HuH-7 (cell line): Measurements from ENCODE around the gene HES7.
"Not testable (repeated sequence)": the region's sequence is repeated elsewhere in the genome, so short reads cannot be mapped to it uniquely, and the experiment has no call there.

Source experiments
- DNase-seq: peaks from one replicate; pipeline ENCODE4 v3.0.0; 2011; ENCODE audit warnings: low spot score

Gene HES7

GRCh38 chr17:8123695-8124349, at the start of gene HES7:
TSS of gene HES7 (minus strand) at chr17:8124106. CDS start at chr17:8124084, 22 bp downstream.
- peak; percentile 60 for DNase-seq

- no peak for DNase-seq
Observed at GRCh38 chr17:8173056-8173870, 49.4 kb upstream of the HES7 start.

DNA sequence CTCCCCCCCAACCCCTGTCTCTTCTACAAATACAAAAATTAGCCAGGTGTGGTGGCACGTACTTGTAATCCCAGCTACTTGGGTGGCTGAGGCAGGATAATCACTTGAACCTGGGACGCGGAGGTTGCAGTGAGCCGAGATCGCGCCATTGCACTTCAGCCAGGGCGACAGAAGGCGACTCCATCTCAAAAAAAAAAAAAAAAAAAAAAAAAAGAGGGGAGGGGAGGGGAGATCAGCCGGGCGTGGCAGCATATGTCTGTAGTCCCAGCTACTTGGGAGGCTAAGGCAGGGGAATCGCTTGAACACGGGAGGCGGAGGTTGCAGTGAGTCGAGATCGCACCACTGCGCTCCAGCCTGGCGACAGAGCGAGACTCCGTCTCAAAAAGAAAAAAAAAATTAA, 46.3 kb upstream of the HES7 start:
- not testable (repeated sequence) for DNase-seq

DNA sequence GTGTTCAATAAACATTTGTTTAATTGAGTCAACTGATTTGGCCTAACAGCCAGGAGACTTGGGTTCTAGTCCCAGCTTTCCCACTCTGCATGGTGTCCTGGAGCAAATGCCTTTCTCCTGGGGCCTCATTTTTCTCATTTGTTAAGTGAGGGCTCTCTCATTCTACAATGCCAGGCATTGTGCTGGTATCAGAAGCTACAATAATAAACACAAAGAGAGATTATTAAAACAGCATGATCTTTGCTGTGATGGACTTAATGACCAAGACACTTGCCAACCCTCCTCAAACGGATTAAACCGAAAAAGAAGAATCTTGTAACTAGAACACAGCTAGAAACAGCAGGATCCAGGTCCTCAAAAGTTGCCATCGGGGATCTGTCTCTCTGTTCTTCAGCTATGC, 43.6 kb upstream of the HES7 start:
- DNase-seq, result no peak

- no peak for DNase-seq
Observed at GRCh38 chr17:8166731-8167130, 42.8 kb upstream of the HES7 start.

GRCh38 chr17:8164815-8165131, 40.9 kb upstream of the HES7 start:
- DNase-seq, result no peak

DNA sequence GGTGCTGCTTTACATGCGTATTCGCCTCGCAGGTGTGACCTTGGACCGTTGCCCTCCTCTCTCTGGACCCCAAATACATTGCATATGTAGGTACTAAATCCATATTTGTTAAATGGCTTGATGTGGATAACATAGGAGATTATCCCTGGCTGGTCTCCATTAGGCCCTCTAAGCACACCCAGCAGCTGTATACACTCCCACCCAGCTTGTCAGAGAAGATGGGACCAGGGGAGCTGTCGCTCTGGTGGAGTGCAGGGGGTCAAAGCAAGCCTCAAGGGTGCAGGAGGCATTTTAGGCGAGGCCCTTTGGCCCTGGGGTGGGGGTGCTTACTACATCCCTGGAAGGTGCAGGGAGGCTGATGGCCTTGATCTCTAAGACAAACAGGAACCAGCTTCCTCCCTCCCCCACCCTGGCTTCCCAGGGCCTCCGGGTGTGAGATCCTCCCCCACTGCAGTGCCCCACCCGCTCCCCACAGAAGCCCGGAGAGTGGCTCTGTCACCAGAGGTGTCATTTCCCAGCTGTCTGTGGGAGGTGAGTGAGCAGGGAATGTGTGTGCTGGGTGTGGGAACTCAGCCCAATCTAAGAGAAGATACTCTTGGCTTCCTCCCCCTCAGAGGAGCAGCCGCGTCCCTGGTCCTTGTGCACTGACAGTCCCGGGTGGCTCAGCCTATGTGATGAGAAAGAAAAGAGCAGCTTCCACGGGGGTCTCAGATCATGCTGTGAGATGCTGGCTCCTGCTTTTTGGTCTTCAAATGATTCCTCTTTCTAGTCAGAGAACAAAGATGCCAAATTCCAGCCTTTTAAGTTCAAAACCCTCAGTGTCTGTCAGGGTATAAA, 40.3 kb upstream of the HES7 start:
- DNase-seq, result no peak

DNA sequence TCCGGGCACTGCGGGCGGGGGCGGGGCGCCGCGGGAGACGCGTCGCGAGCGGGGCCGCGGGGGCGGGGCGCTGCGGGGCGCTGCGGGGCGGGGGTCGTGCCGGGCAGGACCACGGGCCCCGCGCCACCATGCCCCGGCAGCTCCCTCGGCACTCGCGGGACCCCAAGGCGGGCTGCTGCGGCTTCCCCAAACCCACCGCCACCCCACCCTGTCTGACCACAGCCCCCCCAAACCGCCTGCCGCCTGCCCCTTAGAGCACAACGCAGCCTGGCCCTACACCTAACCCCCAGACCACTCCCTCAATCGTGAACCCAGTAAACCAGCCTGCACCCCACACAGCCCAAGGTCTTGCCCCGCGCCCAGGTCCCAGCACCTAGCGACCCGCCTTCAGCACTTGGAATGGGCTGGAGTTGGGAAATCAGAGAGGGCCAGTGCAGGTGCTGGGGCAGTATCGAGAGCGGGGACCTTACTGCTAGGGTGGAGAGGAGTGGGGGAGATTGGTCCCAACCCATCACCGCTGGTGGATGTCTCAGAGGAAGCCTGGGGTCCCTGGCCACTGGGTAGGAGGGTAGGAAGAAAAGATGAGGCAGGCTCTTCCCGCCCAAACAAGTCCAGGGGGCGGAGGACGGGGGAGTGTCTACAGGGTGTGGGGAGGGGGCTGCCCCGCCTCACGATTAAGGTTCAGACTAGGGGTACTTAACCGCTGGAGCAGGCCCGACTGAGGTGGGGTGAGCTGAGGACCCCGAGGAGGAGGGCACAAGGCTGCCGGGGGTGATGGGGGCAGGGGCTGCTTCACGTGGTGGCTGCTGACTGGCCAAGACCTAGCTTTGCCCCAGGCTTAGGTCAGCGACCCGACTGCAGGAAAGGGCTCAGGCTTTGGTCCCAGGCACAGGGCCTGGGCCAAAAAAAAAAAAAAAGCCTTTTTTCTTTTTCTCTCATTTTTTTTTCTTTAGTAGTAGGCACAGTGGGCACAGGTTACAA, 39.4 kb upstream of the HES7 start:
- DNase-seq, result peak; percentile 47

- DNase-seq, result no peak
Observed at GRCh38 chr17:8162233-8162996, 38.5 kb upstream of the HES7 start, which contains the start of gene VAMP2. TSS of gene VAMP2 (minus strand) at chr17:8162948. CDS start at chr17:8162879, 69 bp downstream.

GRCh38 chr17:8161289-8162232, 37.7 kb upstream of the HES7 start:
- no peak for DNase-seq

GRCh38 chr17:8160741-8161221, 36.9 kb upstream of the HES7 start:
- DNase-seq, result no peak

DNA sequence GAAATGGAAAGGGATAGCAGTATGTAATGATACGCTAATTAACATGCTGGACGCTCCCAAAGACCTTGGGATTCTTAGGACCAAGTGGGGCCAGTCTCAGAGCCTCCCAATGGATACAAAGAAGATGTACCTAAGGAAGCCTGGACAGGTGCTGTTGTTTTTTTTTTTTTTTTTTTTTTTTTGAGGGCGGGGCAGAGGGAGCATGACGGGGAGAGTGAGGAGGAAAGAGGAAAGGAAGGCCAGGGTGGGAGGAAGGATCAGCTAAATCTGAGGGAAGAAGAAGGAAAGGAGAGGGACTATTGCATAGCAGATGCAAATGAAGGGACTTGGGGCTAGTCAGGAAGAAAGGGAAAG, 36.3 kb upstream of the HES7 start:
- DNase-seq, result no peak

- no peak for DNase-seq
Observed at GRCh38 chr17:8159459-8160223, 35.7 kb upstream of the HES7 start.

- no peak for DNase-seq
Observed at GRCh38 chr17:8159032-8159400, 35.1 kb upstream of the HES7 start.

GRCh38 chr17:8158267-8159031, 34.5 kb upstream of the HES7 start:
- peak; percentile 85 for DNase-seq

DNA sequence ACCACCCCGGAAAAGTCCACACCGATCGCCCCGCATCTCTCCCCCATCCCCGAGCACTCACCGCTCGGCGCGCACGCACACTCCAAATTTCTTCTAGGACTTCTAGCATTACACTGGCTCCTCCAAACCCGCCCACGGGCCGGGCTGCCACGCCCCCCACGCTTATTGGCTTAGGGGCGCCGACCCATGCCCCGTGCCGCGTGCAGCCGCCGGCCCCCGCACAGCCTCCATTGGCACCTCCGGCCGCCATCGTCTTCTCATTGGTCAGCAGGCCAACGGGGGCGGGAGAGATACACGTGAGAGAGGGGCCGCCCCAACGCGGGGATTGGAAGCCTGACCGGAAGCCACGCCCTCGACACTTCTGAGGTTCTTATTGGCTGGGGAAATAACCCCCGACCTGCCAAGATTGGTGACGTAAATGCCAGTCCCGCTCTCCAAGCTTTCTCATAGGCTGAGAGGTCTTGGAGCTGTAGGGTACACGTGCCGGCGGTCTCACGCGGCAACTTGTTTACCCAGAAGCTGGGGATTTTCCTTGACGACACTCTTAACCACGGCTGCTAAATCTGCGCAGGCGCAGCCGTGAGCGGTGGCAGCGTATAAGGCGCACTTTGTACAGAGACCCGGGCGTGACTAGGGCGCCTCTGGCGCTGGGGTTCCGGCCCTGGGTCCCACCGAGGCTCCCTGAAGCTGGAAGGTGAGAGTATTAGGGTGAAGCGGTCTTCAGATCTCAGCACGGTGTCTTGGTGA, 32.5 kb upstream of the HES7 start:
- DNase-seq, result peak; percentile 93

GRCh38 chr17:8155996-8156245, 32.0 kb upstream of the HES7 start:
- DNase-seq, result no peak
